ENCODE results near the gene HBE1. TPM values are rescaled to one million over a fixed set of nuclear protein-coding genes. Genes with fewer than 3 reads are reported as not detected.

HBE1 gene
- total and polyA plus RNA-seq, 2 of the 8 experiments (the other 6 are each of a cell fraction or from before 2014, with no cell fraction given) = 0.39 TPM; not detected in 1

- TF ChIP-seq, protein P1, sequence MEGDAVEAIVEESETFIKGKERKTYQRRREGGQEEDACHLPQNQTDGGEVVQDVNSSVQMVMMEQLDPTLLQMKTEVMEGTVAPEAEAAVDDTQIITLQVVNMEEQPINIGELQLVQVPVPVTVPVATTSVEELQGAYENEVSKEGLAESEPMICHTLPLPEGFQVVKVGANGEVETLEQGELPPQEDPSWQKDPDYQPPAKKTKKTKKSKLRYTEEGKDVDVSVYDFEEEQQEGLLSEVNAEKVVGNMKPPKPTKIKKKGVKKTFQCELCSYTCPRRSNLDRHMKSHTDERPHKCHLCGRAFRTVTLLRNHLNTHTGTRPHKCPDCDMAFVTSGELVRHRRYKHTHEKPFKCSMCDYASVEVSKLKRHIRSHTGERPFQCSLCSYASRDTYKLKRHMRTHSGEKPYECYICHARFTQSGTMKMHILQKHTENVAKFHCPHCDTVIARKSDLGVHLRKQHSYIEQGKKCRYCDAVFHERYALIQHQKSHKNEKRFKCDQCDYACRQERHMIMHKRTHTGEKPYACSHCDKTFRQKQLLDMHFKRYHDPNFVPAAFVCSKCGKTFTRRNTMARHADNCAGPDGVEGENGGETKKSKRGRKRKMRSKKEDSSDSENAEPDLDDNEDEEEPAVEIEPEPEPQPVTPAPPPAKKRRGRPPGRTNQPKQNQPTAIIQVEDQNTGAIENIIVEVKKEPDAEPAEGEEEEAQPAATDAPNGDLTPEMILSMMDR (IDR thresholded peaks at IDR 0.05; ENCODE audit: control extremely low read depth in 1 of 3, insufficient read depth in 1 of 3, low read depth in 1 of 3, low read length in 3 of 3) = no peak
- TF ChIP-seq KDM5A (IDR thresholded peaks at IDR 0.05; ENCODE audit: low read length) (no peak), USF2 (IDR thresholded peaks at IDR 0.05; ENCODE audit: low read length) (no peak), POLR2AphosphoS5 (IDR thresholded peaks at IDR 0.05; ENCODE audit: low read depth, low read length) (no peak), SIX5 (IDR thresholded peaks at IDR 0.05; ENCODE audit: low read depth, low read length) (no peak), CTBP2 (IDR thresholded peaks at IDR 0.05; ENCODE audit: borderline replicate concordance, insufficient read depth, insufficient read length, low read length) (no peak), BCL11A (IDR thresholded peaks at IDR 0.05; ENCODE audit: low read depth in 2 of 2, low read length in 2 of 2) (no peak)
- TF ChIP-seq, protein P2, sequence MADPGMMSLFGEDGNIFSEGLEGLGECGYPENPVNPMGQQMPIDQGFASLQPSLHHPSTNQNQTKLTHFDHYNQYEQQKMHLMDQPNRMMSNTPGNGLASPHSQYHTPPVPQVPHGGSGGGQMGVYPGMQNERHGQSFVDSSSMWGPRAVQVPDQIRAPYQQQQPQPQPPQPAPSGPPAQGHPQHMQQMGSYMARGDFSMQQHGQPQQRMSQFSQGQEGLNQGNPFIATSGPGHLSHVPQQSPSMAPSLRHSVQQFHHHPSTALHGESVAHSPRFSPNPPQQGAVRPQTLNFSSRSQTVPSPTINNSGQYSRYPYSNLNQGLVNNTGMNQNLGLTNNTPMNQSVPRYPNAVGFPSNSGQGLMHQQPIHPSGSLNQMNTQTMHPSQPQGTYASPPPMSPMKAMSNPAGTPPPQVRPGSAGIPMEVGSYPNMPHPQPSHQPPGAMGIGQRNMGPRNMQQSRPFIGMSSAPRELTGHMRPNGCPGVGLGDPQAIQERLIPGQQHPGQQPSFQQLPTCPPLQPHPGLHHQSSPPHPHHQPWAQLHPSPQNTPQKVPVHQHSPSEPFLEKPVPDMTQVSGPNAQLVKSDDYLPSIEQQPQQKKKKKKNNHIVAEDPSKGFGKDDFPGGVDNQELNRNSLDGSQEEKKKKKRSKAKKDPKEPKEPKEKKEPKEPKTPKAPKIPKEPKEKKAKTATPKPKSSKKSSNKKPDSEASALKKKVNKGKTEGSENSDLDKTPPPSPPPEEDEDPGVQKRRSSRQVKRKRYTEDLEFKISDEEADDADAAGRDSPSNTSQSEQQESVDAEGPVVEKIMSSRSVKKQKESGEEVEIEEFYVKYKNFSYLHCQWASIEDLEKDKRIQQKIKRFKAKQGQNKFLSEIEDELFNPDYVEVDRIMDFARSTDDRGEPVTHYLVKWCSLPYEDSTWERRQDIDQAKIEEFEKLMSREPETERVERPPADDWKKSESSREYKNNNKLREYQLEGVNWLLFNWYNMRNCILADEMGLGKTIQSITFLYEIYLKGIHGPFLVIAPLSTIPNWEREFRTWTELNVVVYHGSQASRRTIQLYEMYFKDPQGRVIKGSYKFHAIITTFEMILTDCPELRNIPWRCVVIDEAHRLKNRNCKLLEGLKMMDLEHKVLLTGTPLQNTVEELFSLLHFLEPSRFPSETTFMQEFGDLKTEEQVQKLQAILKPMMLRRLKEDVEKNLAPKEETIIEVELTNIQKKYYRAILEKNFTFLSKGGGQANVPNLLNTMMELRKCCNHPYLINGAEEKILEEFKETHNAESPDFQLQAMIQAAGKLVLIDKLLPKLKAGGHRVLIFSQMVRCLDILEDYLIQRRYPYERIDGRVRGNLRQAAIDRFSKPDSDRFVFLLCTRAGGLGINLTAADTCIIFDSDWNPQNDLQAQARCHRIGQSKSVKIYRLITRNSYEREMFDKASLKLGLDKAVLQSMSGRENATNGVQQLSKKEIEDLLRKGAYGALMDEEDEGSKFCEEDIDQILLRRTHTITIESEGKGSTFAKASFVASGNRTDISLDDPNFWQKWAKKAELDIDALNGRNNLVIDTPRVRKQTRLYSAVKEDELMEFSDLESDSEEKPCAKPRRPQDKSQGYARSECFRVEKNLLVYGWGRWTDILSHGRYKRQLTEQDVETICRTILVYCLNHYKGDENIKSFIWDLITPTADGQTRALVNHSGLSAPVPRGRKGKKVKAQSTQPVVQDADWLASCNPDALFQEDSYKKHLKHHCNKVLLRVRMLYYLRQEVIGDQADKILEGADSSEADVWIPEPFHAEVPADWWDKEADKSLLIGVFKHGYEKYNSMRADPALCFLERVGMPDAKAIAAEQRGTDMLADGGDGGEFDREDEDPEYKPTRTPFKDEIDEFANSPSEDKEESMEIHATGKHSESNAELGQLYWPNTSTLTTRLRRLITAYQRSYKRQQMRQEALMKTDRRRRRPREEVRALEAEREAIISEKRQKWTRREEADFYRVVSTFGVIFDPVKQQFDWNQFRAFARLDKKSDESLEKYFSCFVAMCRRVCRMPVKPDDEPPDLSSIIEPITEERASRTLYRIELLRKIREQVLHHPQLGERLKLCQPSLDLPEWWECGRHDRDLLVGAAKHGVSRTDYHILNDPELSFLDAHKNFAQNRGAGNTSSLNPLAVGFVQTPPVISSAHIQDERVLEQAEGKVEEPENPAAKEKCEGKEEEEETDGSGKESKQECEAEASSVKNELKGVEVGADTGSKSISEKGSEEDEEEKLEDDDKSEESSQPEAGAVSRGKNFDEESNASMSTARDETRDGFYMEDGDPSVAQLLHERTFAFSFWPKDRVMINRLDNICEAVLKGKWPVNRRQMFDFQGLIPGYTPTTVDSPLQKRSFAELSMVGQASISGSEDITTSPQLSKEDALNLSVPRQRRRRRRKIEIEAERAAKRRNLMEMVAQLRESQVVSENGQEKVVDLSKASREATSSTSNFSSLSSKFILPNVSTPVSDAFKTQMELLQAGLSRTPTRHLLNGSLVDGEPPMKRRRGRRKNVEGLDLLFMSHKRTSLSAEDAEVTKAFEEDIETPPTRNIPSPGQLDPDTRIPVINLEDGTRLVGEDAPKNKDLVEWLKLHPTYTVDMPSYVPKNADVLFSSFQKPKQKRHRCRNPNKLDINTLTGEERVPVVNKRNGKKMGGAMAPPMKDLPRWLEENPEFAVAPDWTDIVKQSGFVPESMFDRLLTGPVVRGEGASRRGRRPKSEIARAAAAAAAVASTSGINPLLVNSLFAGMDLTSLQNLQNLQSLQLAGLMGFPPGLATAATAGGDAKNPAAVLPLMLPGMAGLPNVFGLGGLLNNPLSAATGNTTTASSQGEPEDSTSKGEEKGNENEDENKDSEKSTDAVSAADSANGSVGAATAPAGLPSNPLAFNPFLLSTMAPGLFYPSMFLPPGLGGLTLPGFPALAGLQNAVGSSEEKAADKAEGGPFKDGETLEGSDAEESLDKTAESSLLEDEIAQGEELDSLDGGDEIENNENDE (IDR thresholded peaks at IDR 0.05; ENCODE audit: insufficient replicate concordance, low read length) = no peak
Measured at GRCh38 chr11:5298451-5298850, 28.7 kb upstream of the HBE1 start (continued).

All from H1 (cell line).